ENCODE data around the gene SHQ1.

DNA sequence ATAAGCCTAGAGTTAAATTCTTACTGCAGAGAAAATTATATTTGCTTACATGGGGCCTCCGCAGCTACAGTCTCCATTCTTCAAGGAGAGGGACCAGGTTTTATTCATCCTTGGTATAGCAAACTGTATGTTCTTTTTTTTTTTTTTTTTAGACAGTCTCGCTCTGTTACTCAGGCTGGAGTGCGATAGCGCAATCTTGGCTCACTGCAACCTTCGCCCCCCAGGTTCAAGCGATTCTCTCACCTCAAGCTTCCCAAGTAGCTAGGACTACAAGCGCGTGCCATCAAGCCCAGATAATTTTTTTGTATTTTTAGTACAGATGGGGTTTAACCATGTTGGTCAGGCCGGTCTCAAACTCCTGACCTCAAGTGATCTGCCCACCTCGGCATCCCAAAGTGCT is 2.1 kb downstream of the SHQ1 start:
- TF ChIP-seq, protein P1, sequence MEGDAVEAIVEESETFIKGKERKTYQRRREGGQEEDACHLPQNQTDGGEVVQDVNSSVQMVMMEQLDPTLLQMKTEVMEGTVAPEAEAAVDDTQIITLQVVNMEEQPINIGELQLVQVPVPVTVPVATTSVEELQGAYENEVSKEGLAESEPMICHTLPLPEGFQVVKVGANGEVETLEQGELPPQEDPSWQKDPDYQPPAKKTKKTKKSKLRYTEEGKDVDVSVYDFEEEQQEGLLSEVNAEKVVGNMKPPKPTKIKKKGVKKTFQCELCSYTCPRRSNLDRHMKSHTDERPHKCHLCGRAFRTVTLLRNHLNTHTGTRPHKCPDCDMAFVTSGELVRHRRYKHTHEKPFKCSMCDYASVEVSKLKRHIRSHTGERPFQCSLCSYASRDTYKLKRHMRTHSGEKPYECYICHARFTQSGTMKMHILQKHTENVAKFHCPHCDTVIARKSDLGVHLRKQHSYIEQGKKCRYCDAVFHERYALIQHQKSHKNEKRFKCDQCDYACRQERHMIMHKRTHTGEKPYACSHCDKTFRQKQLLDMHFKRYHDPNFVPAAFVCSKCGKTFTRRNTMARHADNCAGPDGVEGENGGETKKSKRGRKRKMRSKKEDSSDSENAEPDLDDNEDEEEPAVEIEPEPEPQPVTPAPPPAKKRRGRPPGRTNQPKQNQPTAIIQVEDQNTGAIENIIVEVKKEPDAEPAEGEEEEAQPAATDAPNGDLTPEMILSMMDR (IDR thresholded peaks at IDR 0.05): no peak
- no peak for TF ChIP-seq POLR2AphosphoS5 (IDR thresholded peaks at IDR 0.05; ENCODE audit: insufficient read depth in 1 of 2, low read depth in 1 of 2)
